ENCODE results near the gene AIF1. TPM values are rescaled to one million over a fixed set of nuclear protein-coding genes. Genes with fewer than 3 reads are reported as not detected.

AIF1 gene
- total RNA-seq, 4 donors from 2014 or later: 1.5 to 25.6 (median 14.5) TPM

GRCh38 chr6:31639449-31639861 lies 24.4 kb downstream of the AIF1 start:
- Histone ChIP-seq H3K4me3 (no peak overlapping the region), H3K36me3 (no peaks in the 10 kb centered on the region), H3K27ac (no peak overlapping the region), H3K4me1 (no peaks in the 10 kb centered on the region), H3K9me3 (no peaks in the 10 kb centered on the region), H3K27me3 (no peaks in the 10 kb centered on the region)
- intact Hi-C loops (cut with DNase I; ENCODE audit: low total_unique reads): no loop called here
- TF ChIP-seq CTCF (IDR thresholded peaks at IDR 0.05) (no peak), POLR2A (IDR thresholded peaks at IDR 0.05) (no peak)
- no peak for DNase-seq

GRCh38 chr6:31640612-31641011 lies 25.6 kb downstream of the AIF1 start:
- no peak overlapping the region for H3K27ac ChIP-seq
- H3K4me1 ChIP-seq: no peaks in the 10 kb centered on the region
- TF ChIP-seq CTCF (IDR thresholded peaks at IDR 0.05) (no peak), POLR2A (IDR thresholded peaks at IDR 0.05) (no peak)
- no peaks in the 10 kb centered on the region for H3K27me3 ChIP-seq
- no peaks in the 10 kb centered on the region for H3K9me3 ChIP-seq
- H3K4me3 ChIP-seq: no peak overlapping the region
- DNase-seq: no peak
- no peaks in the 10 kb centered on the region for H3K36me3 ChIP-seq
- intact Hi-C loops (cut with DNase I; ENCODE audit: low total_unique reads): no loop called here

- intact Hi-C loops (cut with DNase I; ENCODE audit: low total_unique reads): no loop called here
- no peak for DNase-seq
- no peaks in the 10 kb centered on the region for H3K27me3 ChIP-seq
- H3K9me3 ChIP-seq: no peaks in the 10 kb centered on the region
- H3K27ac ChIP-seq: no peak overlapping the region
- H3K4me3 ChIP-seq: no peak overlapping the region
- TF ChIP-seq CTCF (IDR thresholded peaks at IDR 0.05) (no peak), POLR2A (IDR thresholded peaks at IDR 0.05) (no peak)
- no peaks in the 10 kb centered on the region for H3K4me1 ChIP-seq
- no peaks in the 10 kb centered on the region for H3K36me3 ChIP-seq
Measured at GRCh38 chr6:31641370-31641769, 26.3 kb downstream of the AIF1 start.

GRCh38 chr6:31642798-31643570 lies 27.9 kb downstream of the AIF1 start:
- H3K27ac ChIP-seq: no peak overlapping the region
- intact Hi-C loops (cut with DNase I; ENCODE audit: low total_unique reads): no loop called here
- no peak for DNase-seq
- no peaks in the 10 kb centered on the region for H3K27me3 ChIP-seq
- no peaks in the 10 kb centered on the region for H3K36me3 ChIP-seq
- H3K4me1 ChIP-seq: no peaks in the 10 kb centered on the region
- H3K9me3 ChIP-seq: no peaks in the 10 kb centered on the region
- TF ChIP-seq CTCF (IDR thresholded peaks at IDR 0.05) (no peak), POLR2A (IDR thresholded peaks at IDR 0.05) (no peak)
- no peak overlapping the region for H3K4me3 ChIP-seq

GRCh38 chr6:31643818-31644454 lies 28.9 kb downstream of the AIF1 start:
- no peaks in the 10 kb centered on the region for H3K9me3 ChIP-seq
- intact Hi-C loops (cut with DNase I; ENCODE audit: low total_unique reads): no loop called here
- H3K4me3 ChIP-seq: no peak overlapping the region
- H3K27me3 ChIP-seq: no peaks in the 10 kb centered on the region
- no peaks in the 10 kb centered on the region for H3K36me3 ChIP-seq
- H3K4me1 ChIP-seq: no peaks in the 10 kb centered on the region
- TF ChIP-seq CTCF (IDR thresholded peaks at IDR 0.05): no peak
- no peak for TF ChIP-seq POLR2A (IDR thresholded peaks at IDR 0.05)
- no peak for DNase-seq
- H3K27ac ChIP-seq: no peak overlapping the region
